Loucy (cell line): Measurements from ENCODE around the gene NDUFB5.

Experiments used
- H2AFZ ChIP-seq: fragments of 200-600 bp; sonication (generic); 2 replicates; pipeline ENCODE4 v1.6.0; 2016; ENCODE audit warnings: antibody characterized with exemption, mild to moderate bottlenecking, low read length, moderate library complexity
- H3F3A ChIP-seq: fragments of 200-600 bp; 2 replicates; pipeline ENCODE4 v1.6.0; 2016; ENCODE audit warnings: antibody characterized with exemption, low read depth, mild to moderate bottlenecking
- H3K27me3 ChIP-seq: fragments of 200-600 bp; sonication (generic); 2 replicates; pipeline ENCODE4 v1.6.1; 2014; ENCODE audit warnings: low read length, mild to moderate bottlenecking; ENCODE audit not compliant: insufficient read depth, poor library complexity, severe bottlenecking
- H3K36me3 ChIP-seq: fragments of 200-600 bp; sonication (generic); 2 replicates; pipeline ENCODE4 v1.6.1; 2016; ENCODE audit warnings: low read length; ENCODE audit not compliant: insufficient read depth
- H3K4me1 ChIP-seq: fragments of 200-600 bp; sonication (generic); 2 replicates; pipeline ENCODE4 v1.5.1; 2014; ENCODE audit warnings: low read length, mild to moderate bottlenecking; ENCODE audit not compliant: insufficient read depth, poor library complexity, severe bottlenecking
- H3K4me2 ChIP-seq: fragments of 200-600 bp; sonication (generic); 2 replicates; pipeline ENCODE4 v1.6.0; 2014; ENCODE audit warnings: antibody characterized with exemption, low read length, low read depth, mild to moderate bottlenecking; ENCODE audit not compliant: poor library complexity, severe bottlenecking
- H3K4me3 ChIP-seq: fragments of 200-600 bp; sonication (generic); 2 replicates; pipeline ENCODE4 v1.5.1; 2014; ENCODE audit warnings: low read length, mild to moderate bottlenecking, mixed read lengths; ENCODE audit not compliant: poor library complexity, severe bottlenecking
- H3K79me2 ChIP-seq: fragments of 200-600 bp; sonication (generic); 2 replicates; pipeline ENCODE4 v1.6.1; 2014; ENCODE audit warnings: low read length; ENCODE audit not compliant: insufficient read depth
- H3K9ac ChIP-seq: fragments of 200-600 bp; sonication (generic); 2 replicates; pipeline ENCODE4 v1.6.0; 2014; ENCODE audit warnings: mild to moderate bottlenecking, low read depth, low read length, moderate library complexity; ENCODE audit not compliant: poor library complexity, severe bottlenecking
- H3K9me2 ChIP-seq: fragments of 200-600 bp; sonication (generic); replicated peaks from 2 replicates; pipeline ENCODE4 v1.6.1; 2016; ENCODE audit warnings: low read depth, low read length, mixed read lengths
- H3K9me3 ChIP-seq: fragments of 200-600 bp; sonication (generic); 2 replicates; pipeline ENCODE4 v1.6.1; 2014; ENCODE audit warnings: mild to moderate bottlenecking, antibody characterized with exemption, low read length, low read depth; ENCODE audit not compliant: insufficient read depth
- H4K20me1 ChIP-seq: fragments of 200-600 bp; sonication (generic); 2 replicates; pipeline ENCODE4 v1.6.0; 2014; ENCODE audit warnings: antibody characterized with exemption, low read length, mild to moderate bottlenecking; ENCODE audit not compliant: insufficient read depth, poor library complexity, severe bottlenecking
- EZH2phosphoT487 ChIP-seq: fragments of 200-600 bp; IDR thresholded peaks from 2 replicates; pipeline ENCODE4 v1.6.1; 2018; ENCODE audit warnings: antibody characterized with exemption, mild to moderate bottlenecking, moderate library complexity, borderline replicate concordance
- TF ChIP-seq, protein P1 (sequence below): fragments of 200-600 bp; sonication (generic); conservative IDR thresholded peaks from 2 replicates; pipeline ENCODE4 v1.5.1; 2014; ENCODE audit warnings: mild to moderate bottlenecking, antibody characterized with exemption, low read length

NDUFB5 gene

GRCh38 chr3:179655236-179655635 is 50.6 kb downstream of the NDUFB5 start:
- Histone ChIP-seq H3F3A (peaks cover 5% of the 10 kb centered on the region; the same call in 1 of the 2 replicates), H4K20me1 (peaks cover 44% of the 10 kb centered on the region), H3K36me3 (no peaks in the 10 kb centered on the region), H3K4me3 (peak overlapping the region; percentile 90), H3K4me2 (peak overlapping the region; percentile 72), H2AFZ (no peak overlapping the region), H3K9ac (peak overlapping the region; percentile 79), H3K9me2 (no peaks in the 10 kb centered on the region), H3K9me3 (no peaks in the 10 kb centered on the region), H3K4me1 (peaks cover 49% of the 10 kb centered on the region), H3K79me2 (peaks cover 71% of the 10 kb centered on the region), H3K27me3 (no peaks in the 10 kb centered on the region)
- TF ChIP-seq, protein P1, sequence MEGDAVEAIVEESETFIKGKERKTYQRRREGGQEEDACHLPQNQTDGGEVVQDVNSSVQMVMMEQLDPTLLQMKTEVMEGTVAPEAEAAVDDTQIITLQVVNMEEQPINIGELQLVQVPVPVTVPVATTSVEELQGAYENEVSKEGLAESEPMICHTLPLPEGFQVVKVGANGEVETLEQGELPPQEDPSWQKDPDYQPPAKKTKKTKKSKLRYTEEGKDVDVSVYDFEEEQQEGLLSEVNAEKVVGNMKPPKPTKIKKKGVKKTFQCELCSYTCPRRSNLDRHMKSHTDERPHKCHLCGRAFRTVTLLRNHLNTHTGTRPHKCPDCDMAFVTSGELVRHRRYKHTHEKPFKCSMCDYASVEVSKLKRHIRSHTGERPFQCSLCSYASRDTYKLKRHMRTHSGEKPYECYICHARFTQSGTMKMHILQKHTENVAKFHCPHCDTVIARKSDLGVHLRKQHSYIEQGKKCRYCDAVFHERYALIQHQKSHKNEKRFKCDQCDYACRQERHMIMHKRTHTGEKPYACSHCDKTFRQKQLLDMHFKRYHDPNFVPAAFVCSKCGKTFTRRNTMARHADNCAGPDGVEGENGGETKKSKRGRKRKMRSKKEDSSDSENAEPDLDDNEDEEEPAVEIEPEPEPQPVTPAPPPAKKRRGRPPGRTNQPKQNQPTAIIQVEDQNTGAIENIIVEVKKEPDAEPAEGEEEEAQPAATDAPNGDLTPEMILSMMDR: no peak
- no peak for TF ChIP-seq EZH2phosphoT487

- Histone ChIP-seq H3F3A (no peaks in the 10 kb centered on the region), H3K9ac (no peak overlapping the region), H4K20me1 (peaks cover 73% of the 10 kb centered on the region), H3K9me2 (no peaks in the 10 kb centered on the region), H3K36me3 (no peaks in the 10 kb centered on the region), H3K4me2 (peak overlapping the region; percentile 66), H3K4me1 (peaks cover 74% of the 10 kb centered on the region), H3K27me3 (no peaks in the 10 kb centered on the region), H3K9me3 (no peaks in the 10 kb centered on the region), H3K79me2 (peaks cover 99% of the 10 kb centered on the region), H3K4me3 (peak overlapping the region; percentile 40), H2AFZ (no peak overlapping the region)
- TF ChIP-seq, protein P1: no peak
- TF ChIP-seq EZH2phosphoT487: no peak
Measured at GRCh38 chr3:179658606-179659005, 54.0 kb downstream of the NDUFB5 start.

DNA sequence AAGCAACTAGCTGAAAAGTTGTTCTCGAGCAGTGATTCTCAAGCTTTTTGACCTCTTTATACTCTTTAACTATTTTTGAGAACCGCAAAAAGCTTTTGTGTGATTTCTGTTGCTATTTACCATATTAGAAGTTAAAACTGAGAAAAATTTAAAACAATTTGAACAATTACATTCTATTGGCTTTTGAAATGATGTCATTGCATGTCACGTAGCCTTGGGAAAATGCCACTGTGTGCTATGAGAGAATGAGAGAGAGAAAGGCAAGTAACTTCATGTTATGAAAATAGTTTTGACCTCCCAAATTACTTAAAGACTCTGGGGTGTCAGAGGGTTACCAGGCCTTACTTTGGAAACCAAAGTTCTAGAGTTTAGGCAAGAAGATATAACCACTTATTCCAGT is 56.3 kb downstream of the NDUFB5 start:
- Histone ChIP-seq H3K9me2 (no peaks in the 10 kb centered on the region), H3K27me3 (no peaks in the 10 kb centered on the region), H3F3A (no peaks in the 10 kb centered on the region), H3K4me2 (peak overlapping the region; percentile 66), H3K4me3 (peak overlapping the region; percentile 17), H3K36me3 (no peaks in the 10 kb centered on the region), H3K4me1 (peaks cover 60% of the 10 kb centered on the region), H3K79me2 (peaks cover 98% of the 10 kb centered on the region), H3K9me3 (no peaks in the 10 kb centered on the region), H2AFZ (no peak overlapping the region), H3K9ac (no peak overlapping the region), H4K20me1 (peaks cover 66% of the 10 kb centered on the region)
- no peak for TF ChIP-seq EZH2phosphoT487
- TF ChIP-seq, protein P1: no peak
